SK-N-SH (cell line): ENCODE results near the gene ENTPD1.

ENCODE experiments used
- CTCF ChIP-seq: fragments of 200-600 bp; sonication (generic); IDR thresholded peaks from 2 replicates; pipeline ENCODE4 v1.6.1; 2017; ENCODE audit warnings: antibody characterized with exemption, mild to moderate bottlenecking, moderate library complexity
- EZH2phosphoT487 ChIP-seq: fragments of 200-600 bp; sonication (generic); IDR thresholded peaks from 2 replicates; pipeline ENCODE4 v1.6.1; 2017; ENCODE audit warnings: low read depth, mixed run types, mild to moderate bottlenecking, antibody characterized with exemption, moderate library complexity, borderline replicate concordance
- GATA2 ChIP-seq: sonication (generic); formaldehyde crosslinking; IDR thresholded peaks from 2 replicates; pipeline ENCODE4 v1.5.0; 2020; ENCODE audit warnings: mild to moderate bottlenecking, missing genetic modification reagents
- MXI1 ChIP-seq: IDR thresholded peaks from 2 replicates; pipeline ENCODE4 v1.6.1; 2012; ENCODE audit warnings: mild to moderate bottlenecking, low read depth, low read length, improper control_type of control experiment
- NFIC ChIP-seq: IDR thresholded peaks from 2 replicates; pipeline ENCODE4 v1.4.0; 2012; ENCODE audit warnings: borderline replicate concordance
- RAD21 ChIP-seq: IDR thresholded peaks from 2 replicates; pipeline ENCODE4 v1.6.1; 2012; ENCODE audit warnings: mild to moderate bottlenecking, low read length
- TCF12 ChIP-seq: IDR thresholded peaks from 2 replicates; pipeline ENCODE4 v1.4.0; 2012
- YY1 ChIP-seq: IDR thresholded peaks from 2 replicates; pipeline ENCODE4 v1.4.0; 2012; ENCODE audit warnings: low read depth, mild to moderate bottlenecking

DNA sequence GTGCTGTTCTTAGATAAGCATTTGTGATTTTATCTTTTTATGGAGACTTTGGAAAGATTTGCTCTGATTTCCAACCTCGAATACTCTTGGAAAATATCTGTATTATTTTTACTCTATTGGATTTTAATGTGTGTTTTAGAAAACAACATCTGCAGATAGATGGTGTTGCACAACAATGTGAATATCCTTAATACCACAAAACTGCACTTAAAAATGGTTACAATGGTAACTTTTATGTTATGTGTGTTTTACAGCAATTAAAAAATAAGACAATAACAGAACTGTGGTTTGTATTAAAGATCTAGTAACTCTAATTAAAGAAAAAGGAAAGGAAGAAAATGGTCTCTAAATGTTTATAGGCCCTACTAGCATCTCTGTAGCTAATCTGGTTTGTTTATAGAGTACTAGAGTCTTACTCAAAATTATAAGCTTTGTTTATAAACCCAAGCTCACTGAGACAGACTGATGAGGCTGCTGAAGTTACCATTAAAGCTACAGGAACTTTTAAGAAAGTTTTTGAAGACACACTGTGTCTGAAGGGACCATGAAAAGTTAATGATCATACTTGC lies 77.2 kb downstream of the ENTPD1 start:
- TF ChIP-seq CTCF (no peak), RAD21 (no peak), YY1 (no peak), NFIC (no peak), EZH2phosphoT487 (no peak), MXI1 (no peak), GATA2 (no peak), TCF12 (no peak)
